Naive thymus-derived CD4-positive, alpha-beta T cell (primary cell): ENCODE results near the gene FNIP2. TPM values are rescaled to one million over a fixed set of nuclear protein-coding genes. Genes with fewer than 3 reads are reported as not detected.

Experiments
- ATAC-seq: fragments of 150-1000 bp; cut with Tn5 transposase; 2 replicates; pipeline ENCODE4 v1.10.0; 2021; ENCODE audit warnings: mild to moderate bottlenecking, moderate library complexity
- CTCF ChIA-PET: fragments of 350-600 bp; sonication (Branson Sonifier 250); formaldehyde crosslinking; loops from one replicate; lab custom pipeline; 2021; ENCODE audit warnings: antibody characterized with exemption; lab: Charles Lee
- POLR2A ChIA-PET: fragments of 350-600 bp; sonication (Branson Sonifier 250); formaldehyde crosslinking; loops from one replicate; lab custom pipeline; 2021; ENCODE audit warnings: antibody characterized with exemption, inconsistent platforms; lab: Charles Lee
- DNase-seq, 9 donors: peaks; one replicate each; pipeline versions ENCODE4 v3.0.0 to v3.0.0-alpha.2; 2020 to 2022; ENCODE audit warnings: mixed read lengths in 1 of 9
- H3K27ac ChIP-seq: one replicate; pipeline ENCODE4 v1.7.0; 2013; ENCODE audit warnings: mild to moderate bottlenecking, low read depth, low read length, moderate library complexity
- H3K27me3 ChIP-seq, 2 donors: one replicate each; pipeline ENCODE4 v1.7.0; 2013; ENCODE audit warnings: low read length in 2 of 2, mild to moderate bottlenecking in 2 of 2, moderate library complexity in 2 of 2; ENCODE audit not compliant: control insufficient read depth in 2 of 2, insufficient read depth in 2 of 2
- H3K36me3 ChIP-seq, 3 experiments: 1 replicate in 2 of 3; 2 replicates in 1 of 3; pipeline ENCODE4 v1.7.0; 2013; ENCODE audit warnings: low read length in 3 of 3, mild to moderate bottlenecking in 3 of 3, moderate library complexity in 1 of 3; ENCODE audit not compliant: insufficient read depth in 3 of 3, control insufficient read depth in 2 of 3
- H3K4me1 ChIP-seq, 2 donors: one replicate each; pipeline ENCODE4 v1.7.0; 2013; ENCODE audit warnings: low read length in 2 of 2, mild to moderate bottlenecking in 2 of 2, moderate library complexity in 1 of 2; ENCODE audit not compliant: control insufficient read depth in 2 of 2, insufficient read depth in 2 of 2
- H3K4me3 ChIP-seq: 2 replicates; pipeline ENCODE4 v1.7.0; 2013; ENCODE audit warnings: mild to moderate bottlenecking, low read length
- H3K9me3 ChIP-seq, 3 experiments: 1 replicate in 2 of 3; 2 replicates in 1 of 3; pipeline ENCODE4 v1.7.0; 2013; ENCODE audit warnings: low read length in 3 of 3; ENCODE audit not compliant: control insufficient read depth in 2 of 3
- H3K27ac Mint-ChIP-seq, 9 donors: one replicate each; pipeline ENCODE4 v1.8.0; 2020 to 2022; ENCODE audit warnings: mixed read lengths in 9 of 9, mild to moderate bottlenecking in 8 of 9, moderate library complexity in 5 of 9, inconsistent platforms in 2 of 9
- H3K27me3 Mint-ChIP-seq, 5 donors: one replicate each; pipeline ENCODE4 v1.8.0; 2021 to 2022; ENCODE audit warnings: mixed read lengths in 5 of 5, mild to moderate bottlenecking in 1 of 5
- H3K36me3 Mint-ChIP-seq, 5 donors: one replicate each; pipeline ENCODE4 v1.8.0; 2020 to 2022; ENCODE audit warnings: mixed read lengths in 5 of 5, mild to moderate bottlenecking in 3 of 5, inconsistent platforms in 1 of 5
- H3K4me1 Mint-ChIP-seq, 7 donors: one replicate each; pipeline ENCODE4 v1.8.0; 2020 to 2022; ENCODE audit warnings: mixed read lengths in 7 of 7, mild to moderate bottlenecking in 3 of 7, inconsistent platforms in 1 of 7
- H3K4me3 Mint-ChIP-seq, 10 donors: one replicate each; pipeline ENCODE4 v1.8.0; 2020 to 2022; ENCODE audit warnings: mild to moderate bottlenecking in 10 of 10, mixed read lengths in 10 of 10, moderate library complexity in 6 of 10, inconsistent platforms in 2 of 10
- H3K9me3 Mint-ChIP-seq, 11 donors: one replicate each; pipeline ENCODE4 v1.8.0; 2020 to 2022; ENCODE audit warnings: mixed read lengths in 11 of 11, mild to moderate bottlenecking in 4 of 11, inconsistent platforms in 1 of 11, moderate library complexity in 1 of 11
- intact Hi-C, 2 donors: fragments of 100-400 bp; cut with micrococcal nuclease; formaldehyde crosslinking; loops; one replicate each; pipeline ENCODE4 v1.15.1; 2023
- polyA plus RNA-seq, 2 donors: library from polyadenylated mRNA; unstranded; fragments of 300-500 nt; fragmentation: Illumina TruSeq; gene quantifications; one replicate each; pipeline ENCODE4 v1.2.3, GENCODE V29; 2021
- total RNA-seq, 6 experiments: library from RNA in 5 of 6; stranded (reverse) in 5 of 6; gene quantifications; 1 replicate in 5 of 6; 2 replicates in 1 of 6; pipeline ENCODE4 v1.2.3 and lab custom pipeline; 2021 to 2026

The FNIP2 gene
- total and polyA plus RNA-seq, 7 experiments from 2014 or later = 2.3 to 19.5 (median 10.4) TPM

DNA sequence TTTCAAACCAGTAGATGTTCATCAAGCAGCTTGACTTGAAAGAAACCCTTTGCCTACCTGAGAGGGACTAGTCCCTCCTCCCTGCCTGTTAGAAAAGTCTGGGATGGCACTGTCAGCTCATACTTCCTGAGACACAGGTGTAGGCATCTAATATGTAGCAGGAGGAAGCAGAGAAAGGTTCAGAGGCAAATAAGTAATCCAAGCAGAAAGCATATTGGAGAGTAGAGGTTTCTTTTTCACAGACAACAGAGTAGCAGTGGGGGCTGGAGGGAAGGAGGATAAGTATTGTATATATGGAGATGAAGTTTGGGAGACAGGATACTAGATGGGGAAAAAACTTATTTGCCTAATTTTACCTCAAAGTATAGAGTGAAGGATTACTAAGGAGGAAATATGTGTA lies 81.5 kb downstream of the FNIP2 start:
- POLR2A ChIA-PET = no interaction called here
- intact Hi-C loops = loop anchor here (1.0 to 5.0 kb wide), 8 partner anchors 39 to 598 kb away; partner anchors contain the start of genes ETFDH (in 2 of the 2), FNIP2 (in 2 of the 2), PPID (in 1 of the 2) and RAPGEF2 (in 1 of the 2)
- peaks cover 7 to 13% (median 11%) of the 10 kb centered on the region in 7 donors for H3K4me1 Mint-ChIP-seq

GRCh38 chr4:158850800-158851644 lies 82.2 kb downstream of the FNIP2 start:
- ATAC-seq = peak; percentile 62
- Mint-ChIP-seq H3K4me3 (no peak overlapping the region), H3K27ac (no peak overlapping the region)

More for the DNA sequence above, 81.5 kb downstream of the FNIP2 start:
- Mint-ChIP-seq H3K27me3 (no peaks in the 10 kb centered on the region), H3K9me3 (no peaks in the 10 kb centered on the region), H3K4me3 (no peak overlapping the region), H3K36me3 (peaks cover 0 to 15% (median 4%) of the 10 kb centered on the region in 5 donors), H3K27ac (peak overlapping the region in 4 of 9 donors; percentile 0 to 51 (median 21))
- no peak for ATAC-seq
- H3K9me3 ChIP-seq = no peaks in the 10 kb centered on the region
- H3K27me3 ChIP-seq = no peaks in the 10 kb centered on the region
- no peak overlapping the region for H3K27ac ChIP-seq
- DNase-seq = no peak
- CTCF ChIA-PET = interaction anchor here (1.0 to 2.5 kb wide), 4 partner anchors 9 to 353 kb away, joined by 3 to 14 read pairs (median 7); no protein-coding TSS in a partner anchor
- H3K4me3 ChIP-seq = no peak overlapping the region
- H3K36me3 ChIP-seq = peaks cover 0 to 5% (median 0%) of the 10 kb centered on the region in 3 experiments
- H3K4me1 ChIP-seq = no peaks in the 10 kb centered on the region

GRCh38 chr4:158854236-158854635 lies 85.4 kb downstream of the FNIP2 start:
- no peaks in the 10 kb centered on the region for H3K9me3 ChIP-seq
- ChIA-PET CTCF (interaction anchor here (1.4 kb wide), 2 partner anchors 9 to 124 kb away, joined by 3 read pairs; no protein-coding TSS in a partner anchor), POLR2A (no interaction called here)
- H3K27me3 Mint-ChIP-seq = no peaks in the 10 kb centered on the region
- H3K36me3 Mint-ChIP-seq = peaks cover 4 to 18% (median 5%) of the 10 kb centered on the region in 5 donors
- peaks cover 7 to 13% (median 11%) of the 10 kb centered on the region in 7 donors for H3K4me1 Mint-ChIP-seq
- H3K27me3 ChIP-seq = no peaks in the 10 kb centered on the region
- no peak overlapping the region for H3K27ac Mint-ChIP-seq
- no peak for DNase-seq
- H3K4me1 ChIP-seq = no peaks in the 10 kb centered on the region
- no peak overlapping the region for H3K4me3 ChIP-seq
- ATAC-seq = no peak
- intact Hi-C loops = loop anchor here (5.0 kb wide), 2 partner anchors 248 to 602 kb away; partner anchors contain the start of gene RAPGEF2 (in 1 of the 2)
- H3K36me3 ChIP-seq = peaks cover 0 to 5% (median 0%) of the 10 kb centered on the region in 3 experiments
- H3K4me3 Mint-ChIP-seq = no peak overlapping the region
- H3K9me3 Mint-ChIP-seq = no peaks in the 10 kb centered on the region
- no peak overlapping the region for H3K27ac ChIP-seq

More at GRCh38 chr4:158850800-158851644, 82.2 kb downstream of the FNIP2 start:
- intact Hi-C loops = loop anchor here (1.0 to 5.0 kb wide), 9 partner anchors 40 to 599 kb away; partner anchors contain the start of genes ETFDH (in 2 of the 2), FNIP2 (in 2 of the 2), PPID (in 1 of the 2) and RAPGEF2 (in 1 of the 2)
- CTCF ChIA-PET = interaction anchor here (0.7 to 2.5 kb wide), 15 partner anchors 10 to 590 kb away, joined by 3 to 14 read pairs (median 4); no protein-coding TSS in a partner anchor
- POLR2A ChIA-PET = no interaction called here
- Histone ChIP-seq H3K4me1 (no peaks in the 10 kb centered on the region), H3K27me3 (no peaks in the 10 kb centered on the region), H3K9me3 (no peaks in the 10 kb centered on the region), H3K27ac (no peak overlapping the region), H3K4me3 (no peak overlapping the region), H3K36me3 (peaks cover 0 to 5% (median 0%) of the 10 kb centered on the region in 3 experiments)
- DNase-seq = peak in 5 of 9 donors; percentile 27 to 37 (median 36)
- H3K4me1 Mint-ChIP-seq = peaks cover 7 to 13% (median 11%) of the 10 kb centered on the region in 7 donors
- H3K9me3 Mint-ChIP-seq = no peaks in the 10 kb centered on the region
- H3K36me3 Mint-ChIP-seq = peaks cover 4 to 15% (median 4%) of the 10 kb centered on the region in 5 donors
- H3K27me3 Mint-ChIP-seq = no peaks in the 10 kb centered on the region

DNA sequence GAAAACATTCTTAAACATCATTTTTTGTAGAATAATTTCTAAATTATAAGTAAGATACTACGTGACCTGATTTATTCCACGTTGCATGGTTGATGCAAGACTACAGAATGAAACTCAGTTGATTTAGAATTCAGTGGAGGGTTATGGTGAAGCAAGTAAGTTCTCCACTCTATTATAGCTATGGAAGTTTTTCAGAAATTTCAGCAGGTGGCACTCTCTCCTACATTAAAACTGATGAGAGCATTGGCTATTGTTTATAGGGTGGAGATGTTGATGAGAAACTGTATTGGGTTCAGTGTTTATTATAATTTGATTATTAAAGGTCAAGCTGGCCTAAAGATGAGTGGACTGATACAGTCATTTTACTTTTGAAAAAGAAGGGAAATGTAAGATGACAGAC lies 88.0 kb downstream of the FNIP2 start:
- ChIA-PET CTCF (interaction anchor here (1.1 to 2.4 kb wide), 3 partner anchors 9 to 347 kb away, joined by 3 to 8 read pairs (median 3); no protein-coding TSS in a partner anchor), POLR2A (no interaction called here)
- H3K9me3 Mint-ChIP-seq = peaks cover 0 to 1% (median 0%) of the 10 kb centered on the region in 11 donors
- DNase-seq (peak in 3 of 9 donors; percentile 3 to 16 (median 13)), ATAC-seq (peak; percentile 79)
- peaks cover 0 to 10% (median 0%) of the 10 kb centered on the region in 7 donors for H3K4me1 Mint-ChIP-seq
- no peaks in the 10 kb centered on the region for H3K27me3 ChIP-seq
- H3K36me3 Mint-ChIP-seq = peaks cover 9 to 36% (median 17%) of the 10 kb centered on the region in 5 donors
- no peak overlapping the region for H3K27ac ChIP-seq
- intact Hi-C loops = loop anchor here (1.0 kb wide), 5 partner anchors 318 to 589 kb away; no protein-coding TSS in a partner anchor
- H3K27ac Mint-ChIP-seq = no peak overlapping the region
- no peak overlapping the region for H3K4me3 ChIP-seq
- no peaks in the 10 kb centered on the region for H3K9me3 ChIP-seq
- H3K36me3 ChIP-seq = peaks cover 0 to 14% (median 0%) of the 10 kb centered on the region in 3 experiments
- H3K4me3 Mint-ChIP-seq = no peak overlapping the region
- no peaks in the 10 kb centered on the region for H3K27me3 Mint-ChIP-seq
- H3K4me1 ChIP-seq = no peaks in the 10 kb centered on the region

GRCh38 chr4:158857951-158858350 lies 89.1 kb downstream of the FNIP2 start:
- no peaks in the 10 kb centered on the region for H3K27me3 Mint-ChIP-seq
- POLR2A ChIA-PET = no interaction called here

More at GRCh38 chr4:158857951-158858350, 89.1 kb downstream of the FNIP2 start:
- H3K27ac Mint-ChIP-seq = no peak overlapping the region
- DNase-seq (no peak), ATAC-seq (no peak)
- no peak overlapping the region for H3K4me3 Mint-ChIP-seq
- Histone ChIP-seq H3K9me3 (no peaks in the 10 kb centered on the region), H3K36me3 (peaks cover 0 to 15% (median 0%) of the 10 kb centered on the region in 3 experiments), H3K4me3 (no peak overlapping the region), H3K4me1 (no peaks in the 10 kb centered on the region), H3K27ac (no peak overlapping the region), H3K27me3 (no peaks in the 10 kb centered on the region)
- H3K36me3 Mint-ChIP-seq = peaks cover 11 to 41% (median 24%) of the 10 kb centered on the region in 5 donors
- H3K4me1 Mint-ChIP-seq = peaks cover 0 to 10% (median 0%) of the 10 kb centered on the region in 7 donors
- H3K9me3 Mint-ChIP-seq = peaks cover 0 to 1% (median 0%) of the 10 kb centered on the region in 11 donors
- intact Hi-C loops = loop anchor here (1.0 kb wide), 5 partner anchors 317 to 588 kb away; no protein-coding TSS in a partner anchor
- CTCF ChIA-PET = interaction anchor here (0.6 to 2.4 kb wide), 4 partner anchors 146 to 346 kb away, joined by 3 to 8 read pairs (median 5); no protein-coding TSS in a partner anchor
